IPS DF 4.7 (cell line): ENCODE results near the gene TINAG.
"Not testable (repeated sequence)": the region's sequence is repeated elsewhere in the genome, so short reads cannot be mapped to it uniquely, and the experiment has no call there.

Source experiments
- DNase-seq: peaks from one replicate; pipeline ENCODE4 v3.0.0-alpha.2; 2013; ENCODE audit warnings: low spot score; ENCODE audit errors: extremely low read depth

TINAG gene

DNA sequence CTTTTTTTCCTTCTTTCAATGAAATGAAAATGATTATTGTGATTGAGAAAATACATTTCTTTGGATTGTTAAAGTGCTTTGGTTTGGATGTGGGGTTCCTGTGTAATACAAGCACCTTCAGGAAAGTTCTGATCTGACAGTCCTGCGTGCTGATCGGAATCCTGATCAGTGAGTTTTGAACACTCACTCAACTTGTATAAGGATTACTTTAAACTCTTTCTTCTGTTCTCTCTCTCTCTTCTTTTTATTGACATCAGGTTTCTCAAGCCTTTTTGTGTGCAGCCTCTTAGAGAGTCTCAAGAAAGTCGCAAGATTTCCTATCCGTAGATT is 710 bp downstream of the TINAG start:
- no peak for DNase-seq

DNA sequence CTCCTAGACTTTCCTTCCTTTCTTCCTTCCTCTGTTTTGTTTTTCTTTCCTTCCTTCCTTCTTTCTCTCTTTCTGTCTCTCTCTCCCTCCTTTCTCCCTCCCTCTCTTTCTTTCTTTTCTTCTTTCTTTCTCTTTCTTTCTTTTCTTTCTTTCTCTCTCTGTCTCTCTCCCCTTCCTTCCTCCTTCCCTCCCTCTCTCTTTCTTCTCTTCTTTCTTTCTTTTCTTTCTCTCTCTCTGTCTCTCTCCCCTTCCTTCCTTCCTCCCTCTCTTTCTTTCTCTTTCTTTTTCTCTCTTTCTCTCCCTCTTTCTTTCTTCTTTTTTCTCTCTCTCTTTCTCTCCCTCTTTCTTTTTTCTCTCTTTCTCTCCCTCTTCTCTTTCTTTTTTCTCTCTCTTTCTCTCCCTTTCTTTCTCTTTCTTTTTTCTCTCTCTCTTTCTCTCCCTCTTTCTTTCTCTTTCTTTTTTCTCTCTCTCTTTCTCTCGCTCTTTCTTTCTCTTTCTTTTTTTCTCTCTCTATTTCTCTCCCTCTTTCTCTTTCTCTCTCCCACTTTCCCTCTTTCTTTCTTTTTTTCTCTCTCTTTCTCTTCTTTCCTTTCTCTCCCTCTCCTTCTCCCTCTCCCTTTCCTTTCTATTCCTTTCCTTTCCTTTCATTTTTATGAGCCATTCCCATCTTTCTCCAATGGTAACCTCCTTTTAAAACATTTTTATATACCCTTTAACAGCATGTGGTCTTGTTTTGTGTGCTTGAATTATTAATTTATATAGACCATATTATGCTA is 2.3 kb downstream of the TINAG start:
- no peak for DNase-seq

DNA sequence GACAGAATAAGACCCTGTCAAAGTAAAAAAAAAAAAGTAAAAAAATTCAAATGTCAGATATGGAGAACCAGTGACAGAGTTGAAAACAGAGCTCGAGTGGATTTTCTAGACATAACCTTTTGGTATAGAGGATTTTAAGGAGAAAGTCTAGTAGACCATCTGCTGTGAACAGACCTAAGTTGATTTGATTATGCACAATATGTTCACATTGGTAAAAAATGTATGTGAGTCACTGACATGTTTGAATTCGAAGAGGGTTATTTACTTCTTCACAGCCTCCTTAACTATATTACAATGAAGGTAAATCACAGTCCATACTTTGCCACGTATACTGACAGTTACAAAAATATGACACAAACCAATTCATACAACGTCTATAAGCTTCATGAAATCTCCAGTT is 7.4 kb downstream of the TINAG start:
- no peak for DNase-seq

DNA sequence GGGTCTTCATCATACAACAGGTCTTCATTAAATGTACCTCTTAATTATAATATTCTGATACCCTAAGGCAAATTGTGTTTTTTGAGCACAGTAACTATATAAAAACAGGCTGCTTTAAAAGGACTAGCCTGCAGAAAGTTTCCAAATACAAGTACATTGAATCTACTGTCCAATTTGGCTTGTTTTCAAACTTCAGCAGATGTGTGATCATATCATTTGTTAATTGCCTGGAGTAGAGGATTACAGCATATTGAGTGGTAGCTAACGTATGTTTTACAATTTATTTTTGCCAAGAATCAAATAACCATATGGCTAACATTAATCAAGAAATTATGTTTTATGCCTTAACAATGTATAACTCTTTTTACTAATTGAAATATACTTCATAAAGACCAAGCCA is 12.6 kb downstream of the TINAG start:
- DNase-seq: no peak

DNA sequence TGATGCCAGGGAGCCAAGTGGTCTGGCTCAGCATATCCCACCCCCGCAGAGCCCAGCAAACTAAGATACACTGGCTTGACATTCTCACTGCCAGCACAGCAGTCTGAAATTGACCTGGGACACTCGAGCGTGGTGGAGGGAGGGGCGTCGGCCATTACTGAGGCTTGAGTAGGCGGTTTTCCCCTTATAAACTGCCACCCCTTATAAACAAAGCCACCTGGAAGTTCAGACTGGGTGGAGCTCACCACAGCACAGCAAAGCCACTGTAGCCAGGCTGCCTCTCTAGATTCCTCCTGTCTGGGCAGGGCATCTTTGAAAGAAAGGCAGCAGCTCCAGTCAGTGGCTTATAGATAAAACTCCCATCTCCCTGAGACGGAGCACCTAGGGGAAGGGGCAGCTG is 19.4 kb downstream of the TINAG start:
- no peak for DNase-seq

DNA sequence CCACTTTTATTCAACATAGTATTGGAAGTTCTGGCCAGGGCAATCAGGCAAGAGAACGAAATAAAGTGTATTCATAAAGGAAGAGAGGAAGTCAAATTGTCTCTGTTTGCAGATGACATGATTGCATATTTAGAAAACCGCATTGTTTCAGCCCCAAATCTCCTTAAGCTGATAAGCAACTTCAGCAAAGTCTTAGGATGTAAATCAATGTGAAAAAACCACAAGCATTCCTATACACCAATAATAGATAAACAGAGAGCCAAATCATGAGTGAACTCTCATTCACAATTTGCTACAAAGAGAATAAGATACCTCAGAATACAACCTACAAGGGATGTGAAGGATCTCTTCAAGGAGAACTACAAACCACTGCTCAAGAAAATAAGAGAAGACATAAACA is 23.3 kb downstream of the TINAG start:
- DNase-seq: not testable (repeated sequence)

DNA sequence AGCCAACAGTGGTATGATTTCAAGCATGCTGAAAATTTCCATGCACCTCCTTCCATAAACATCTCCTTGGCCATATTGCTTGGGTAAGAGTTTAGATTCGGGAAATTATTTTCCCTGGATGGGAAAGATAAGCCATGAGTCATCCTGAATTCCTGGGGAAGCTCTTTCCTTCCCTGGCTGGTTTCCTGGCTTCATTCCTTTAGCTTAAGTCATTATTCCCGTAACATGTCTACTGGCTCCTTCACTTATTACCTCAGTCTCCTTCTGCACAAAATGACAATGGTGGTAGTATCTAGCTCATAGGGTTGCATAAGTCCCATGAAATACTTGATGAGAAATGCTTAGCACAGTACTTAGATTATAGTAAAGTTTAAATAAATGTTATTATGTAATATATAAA is 27.6 kb downstream of the TINAG start:
- DNase-seq: peak; percentile 16

DNA sequence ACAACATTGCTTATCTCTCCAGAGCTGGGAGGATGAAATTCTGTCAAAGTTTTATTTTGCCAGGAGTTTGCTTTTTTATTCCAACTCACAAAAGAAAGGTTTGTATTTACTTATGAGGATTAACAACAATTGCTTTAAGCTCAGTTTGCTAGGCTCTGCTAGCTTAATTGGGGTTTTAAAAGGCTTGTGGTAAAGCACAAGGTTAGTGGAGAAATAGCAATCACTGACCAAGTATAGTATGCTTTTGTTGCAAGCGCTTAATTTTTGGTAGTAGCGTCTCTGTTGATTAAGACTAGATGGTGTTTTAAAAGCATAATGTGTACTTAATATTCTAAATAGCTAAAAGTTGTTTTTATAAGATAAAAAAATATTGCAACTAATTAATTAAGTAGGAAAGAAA is 45.7 kb downstream of the TINAG start:
- no peak for DNase-seq

DNA sequence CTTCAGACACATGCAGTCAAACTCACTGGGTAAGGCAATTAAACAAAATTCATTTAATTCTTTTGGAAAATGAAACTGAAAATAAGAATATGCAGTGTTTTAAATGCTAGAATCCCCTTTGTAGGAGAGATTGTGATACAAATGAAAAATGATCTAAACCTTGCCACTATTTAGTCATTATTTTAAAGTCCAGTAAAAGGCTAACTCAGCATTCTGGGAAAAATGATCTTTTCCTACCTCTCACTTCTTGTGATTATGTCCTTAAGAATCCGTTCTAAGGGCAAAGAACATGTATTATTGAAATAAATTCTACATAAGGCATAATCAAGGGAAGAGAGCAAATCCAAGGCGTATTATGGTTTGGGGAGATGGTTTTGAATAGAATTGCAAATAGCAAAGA is 46.4 kb downstream of the TINAG start:
- DNase-seq: no peak

DNA sequence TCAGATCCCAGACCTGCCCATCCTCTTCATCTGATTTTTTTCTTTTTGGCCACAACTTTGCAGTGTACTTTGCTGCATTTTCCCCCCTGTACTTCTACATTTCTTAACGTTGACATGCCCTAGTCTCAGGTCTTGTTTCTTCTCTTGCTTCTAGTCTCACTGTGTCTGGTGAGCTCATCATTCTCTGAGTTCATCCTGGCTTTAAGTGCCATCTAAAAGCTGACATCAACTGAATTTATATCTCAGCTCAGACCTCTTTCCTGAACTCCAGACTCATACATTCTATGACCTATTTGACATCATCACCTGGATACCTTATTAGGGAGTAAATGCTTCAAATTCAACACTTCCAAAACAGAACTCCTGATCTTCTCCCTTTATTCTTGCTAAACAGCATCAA is 48.9 kb downstream of the TINAG start:
- DNase-seq: no peak

DNA sequence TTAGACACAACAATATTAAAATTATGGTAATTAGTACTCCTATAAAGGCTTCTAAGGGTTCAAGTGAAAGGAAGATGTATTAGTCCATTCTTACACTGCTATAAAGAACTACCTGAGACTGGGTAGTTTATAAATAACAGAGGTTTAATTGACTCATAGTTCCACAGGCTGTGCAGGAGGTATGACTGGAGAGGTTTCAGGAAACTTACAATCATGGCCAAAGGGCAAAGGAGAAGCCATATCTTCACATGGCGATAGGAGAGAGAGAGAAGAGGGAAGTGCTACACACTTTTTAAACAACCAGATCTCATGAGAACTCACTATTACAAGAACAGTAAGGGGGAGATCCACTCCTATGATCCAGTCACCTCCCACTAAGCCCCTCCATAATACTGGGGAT is 52.9 kb downstream of the TINAG start:
- no peak for DNase-seq

DNA sequence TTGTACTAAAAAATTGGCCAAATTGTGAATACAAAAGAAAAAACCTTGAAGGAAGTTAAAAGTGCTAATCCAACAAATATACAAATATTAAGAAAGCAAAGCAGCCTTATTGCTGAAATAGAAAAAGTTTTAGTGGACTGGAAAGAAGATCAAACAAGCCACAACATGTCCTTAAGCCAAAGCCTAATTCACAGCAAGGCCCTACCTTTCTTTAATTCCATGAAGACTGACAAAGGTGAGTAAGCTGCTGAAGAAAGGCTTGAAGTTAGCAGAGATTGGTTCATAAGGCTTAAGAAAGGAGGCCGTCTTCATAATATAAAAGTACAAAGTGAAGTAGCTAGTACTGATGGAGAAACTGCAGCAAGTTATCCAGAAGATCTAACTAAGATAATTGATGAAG is 53.5 kb downstream of the TINAG start:
- no peak for DNase-seq

DNA sequence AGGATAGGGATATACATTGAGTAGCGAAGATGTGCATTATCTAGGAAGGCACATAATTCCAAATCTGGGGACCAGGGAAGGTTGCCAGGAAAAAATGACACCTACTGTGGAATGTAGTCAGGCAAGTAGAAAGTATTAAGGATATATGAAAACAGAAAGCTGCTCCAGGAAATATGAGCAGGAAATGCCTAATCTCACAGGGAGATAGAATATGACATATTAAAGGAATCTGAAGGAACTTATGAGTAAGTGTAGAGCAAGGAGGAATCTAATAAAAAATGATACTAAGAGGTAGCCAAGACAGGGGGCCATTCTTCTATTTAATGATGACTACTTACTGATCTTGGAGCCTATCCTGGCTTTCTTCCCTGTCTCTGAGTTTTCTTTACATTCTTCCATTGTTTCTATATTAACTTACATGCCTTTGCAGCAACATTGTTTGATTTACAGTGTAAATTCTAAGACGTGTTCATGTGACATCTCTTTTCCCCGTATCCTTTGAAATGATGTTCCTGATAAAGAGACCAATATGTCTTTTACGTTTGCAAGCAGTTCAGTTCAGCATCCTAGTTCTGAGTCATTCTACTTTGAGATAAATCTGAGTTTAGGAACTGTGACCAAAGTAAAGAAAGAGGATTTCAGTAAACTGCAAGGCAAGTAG is 58.6 kb downstream of the TINAG start:
- no peak for DNase-seq

DNA sequence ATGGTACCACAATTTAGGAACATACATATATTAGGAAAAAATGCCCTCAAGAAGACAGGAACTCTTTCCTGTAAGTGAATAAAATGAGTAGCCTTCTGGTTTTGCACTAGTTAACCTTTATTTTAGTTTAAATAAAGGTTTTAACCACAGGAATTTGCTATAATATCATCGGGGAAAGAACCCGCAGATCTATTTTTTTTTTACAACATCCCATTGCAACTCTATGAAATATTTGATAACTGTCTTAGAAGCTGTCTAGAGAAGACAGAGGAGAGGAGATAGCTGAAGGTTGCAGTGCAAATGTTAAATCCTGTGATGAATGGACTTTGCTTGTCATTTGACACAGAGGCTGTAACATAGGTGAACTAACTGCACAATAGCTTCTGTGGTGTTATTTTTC is 69.5 kb downstream of the TINAG start:
- DNase-seq: no peak

DNA sequence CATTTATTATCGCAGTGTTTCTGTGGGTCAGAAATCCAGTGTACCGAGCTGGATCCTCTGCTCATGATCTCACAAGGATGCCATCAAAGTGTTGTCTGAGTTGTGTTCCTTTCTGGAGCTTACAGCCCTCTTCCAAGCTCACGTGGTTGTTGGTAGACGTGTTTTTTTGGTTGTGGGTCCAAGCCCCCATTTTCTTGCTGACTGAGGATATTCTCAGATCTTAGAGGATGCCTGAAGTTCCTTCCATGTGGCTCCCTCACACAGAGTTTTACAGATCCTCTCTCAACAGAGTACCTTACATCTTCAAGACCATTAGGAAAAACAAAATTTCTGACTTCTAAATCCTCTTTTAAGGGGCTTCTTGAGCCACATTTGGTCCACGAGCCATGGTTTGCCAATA is 78.1 kb downstream of the TINAG start:
- DNase-seq: no peak

DNA sequence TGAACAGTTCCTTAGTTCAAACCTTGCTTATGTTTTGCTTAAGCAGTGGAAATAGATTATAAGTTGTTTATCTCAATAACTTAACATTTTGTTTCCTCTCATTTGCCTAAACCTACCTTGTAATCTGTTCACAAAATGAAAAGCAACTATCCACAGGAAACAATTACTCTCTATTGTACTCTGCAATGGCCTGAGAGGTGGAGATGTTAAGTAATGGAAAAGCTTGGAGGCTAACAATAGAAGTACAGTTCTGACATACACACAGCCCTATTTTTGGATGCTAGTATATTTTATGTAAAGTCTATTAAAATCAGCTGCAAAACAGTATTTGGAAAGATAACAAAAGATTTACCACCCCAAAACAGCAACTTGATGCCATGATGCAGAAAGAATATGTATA is 82.1 kb downstream of the TINAG start:
- no peak for DNase-seq

DNA sequence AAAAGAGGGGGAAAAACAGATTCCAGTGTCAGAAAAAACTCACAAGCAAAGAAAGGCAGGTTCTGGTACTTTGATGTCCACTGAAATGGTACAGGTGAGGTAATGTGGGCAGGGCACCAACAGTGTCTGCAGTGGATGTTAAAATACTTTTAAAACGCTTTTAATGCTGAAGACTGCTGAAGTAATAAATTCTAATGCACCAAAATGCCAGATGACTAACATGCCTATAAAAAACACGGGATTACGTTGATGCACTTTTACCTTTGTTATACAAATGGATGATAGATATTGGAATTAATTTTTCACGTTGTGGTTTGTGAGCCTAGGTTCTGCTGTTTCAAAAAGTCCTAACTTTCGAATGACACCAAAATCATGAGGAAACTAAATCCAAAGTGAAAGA is 83.3 kb downstream of the TINAG start:
- no peak for DNase-seq

DNA sequence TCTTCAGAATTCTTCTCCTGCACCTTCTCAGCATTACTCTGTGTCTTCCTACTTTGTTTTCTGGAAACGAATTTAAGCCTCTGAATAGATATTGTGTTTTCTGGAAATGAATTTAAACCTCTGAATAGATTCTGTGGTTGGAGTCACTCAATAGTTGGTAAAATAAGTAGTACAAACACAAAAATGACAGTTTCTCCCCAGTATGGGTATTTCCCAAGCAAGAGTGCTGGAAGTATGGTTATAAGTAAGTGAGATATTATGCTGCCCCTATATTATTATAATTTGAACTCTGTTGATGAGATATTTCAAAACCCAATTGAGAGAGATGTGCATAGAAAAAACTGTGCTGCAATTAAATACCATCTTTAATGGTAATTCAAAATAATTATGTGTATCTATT is 94.9 kb downstream of the TINAG start:
- DNase-seq: no peak

DNA sequence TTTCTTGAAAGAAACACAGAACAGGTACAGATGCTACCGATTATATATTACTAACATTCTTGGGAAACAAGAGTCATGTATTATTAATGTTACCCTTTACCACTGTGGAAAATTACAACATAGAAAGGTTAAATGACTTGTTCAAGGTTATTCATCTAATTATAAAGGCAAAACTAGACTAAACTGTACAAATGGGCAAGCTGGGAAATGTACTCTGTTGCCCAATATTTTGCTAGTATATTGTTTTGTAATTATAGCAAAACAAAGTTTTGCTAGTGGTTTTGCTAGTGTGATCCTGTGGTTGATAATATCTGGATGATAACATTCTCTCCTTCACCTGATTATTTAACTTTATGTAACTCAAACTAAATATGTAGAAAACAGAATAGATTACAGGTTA is 96.5 kb downstream of the TINAG start:
- DNase-seq: no peak

DNA sequence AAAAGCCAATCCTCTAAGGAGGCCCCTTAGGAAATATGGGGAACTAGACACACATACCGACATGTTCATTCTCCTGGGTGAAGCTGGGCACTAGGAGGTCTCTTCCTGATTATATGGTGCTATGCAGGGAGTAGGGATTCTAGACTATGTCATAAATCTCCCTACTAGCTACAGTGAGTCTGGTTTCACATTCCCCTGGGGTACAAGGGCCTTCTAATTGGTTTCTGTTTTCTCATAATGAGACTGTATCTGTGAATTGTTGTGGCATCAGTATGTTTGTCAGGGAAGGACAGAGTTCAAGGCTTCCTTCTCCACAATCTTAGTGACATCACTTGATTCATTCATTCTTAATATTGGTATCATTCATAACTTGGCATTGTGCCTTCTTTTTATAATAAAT is 103.5 kb downstream of the TINAG start:
- DNase-seq: no peak

DNA sequence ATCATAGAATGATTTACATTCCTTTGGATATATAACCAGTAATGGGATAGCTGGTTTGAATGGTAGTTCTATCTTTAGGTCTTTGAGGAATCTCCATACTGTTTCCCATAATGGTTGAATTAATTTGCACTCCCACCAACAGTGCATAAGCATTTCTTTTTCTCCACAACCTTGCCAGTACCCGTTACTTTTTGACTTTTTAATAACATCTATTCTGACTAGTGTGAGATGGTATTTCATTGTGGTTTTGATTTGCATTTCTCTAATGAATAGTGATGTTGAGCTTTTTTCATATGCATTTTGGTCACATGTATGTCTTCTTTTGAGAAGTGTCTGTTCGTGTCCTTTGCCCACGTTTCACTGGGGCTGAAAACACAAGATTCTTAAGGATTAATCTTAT is 107.3 kb downstream of the TINAG start:
- DNase-seq: no peak

DNA sequence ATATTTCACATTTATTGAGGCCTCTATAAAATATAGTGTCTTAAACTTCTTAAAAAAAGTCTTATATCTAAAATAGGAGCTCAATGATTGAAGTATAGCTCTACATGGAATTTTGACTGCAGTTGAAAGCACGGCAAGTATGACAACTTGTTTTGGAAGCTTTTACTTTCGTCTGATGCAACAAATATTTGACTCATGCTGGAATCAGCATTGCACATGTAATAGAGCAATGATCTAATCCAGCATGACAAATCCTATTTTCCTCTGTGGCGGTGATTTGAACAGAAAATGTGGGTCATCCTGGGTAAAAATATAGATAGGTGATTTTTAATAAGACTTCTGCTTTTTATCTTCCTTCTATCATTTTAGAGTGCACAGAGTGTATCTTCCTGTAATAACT is 111.6 kb downstream of the TINAG start:
- DNase-seq: no peak

DNA sequence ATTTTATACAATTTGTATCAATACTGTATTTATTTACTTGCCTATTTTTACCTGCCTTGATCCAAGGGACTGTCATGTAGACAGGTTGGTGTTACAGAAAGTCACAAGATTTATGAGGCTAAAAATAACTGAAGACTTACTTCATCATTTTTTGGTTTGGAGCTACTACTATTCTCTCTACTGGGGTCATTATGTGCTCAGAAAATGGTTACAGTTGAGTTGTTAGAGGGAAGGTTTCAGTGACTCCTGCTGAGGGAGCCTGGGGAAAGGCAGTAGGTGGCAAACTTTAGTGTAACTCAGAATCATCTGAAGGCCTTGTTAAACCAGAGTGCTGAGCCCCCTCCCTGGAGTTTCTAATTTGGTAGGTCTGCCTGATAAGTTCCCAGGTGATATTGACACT is 118.8 kb downstream of the TINAG start:
- no peak for DNase-seq
